PFSK-1 (cell line): ENCODE measurements around the gene UNC5B.

Experiments
- FOXP2 ChIP-seq: optimal IDR thresholded peaks from 2 replicates; pipeline ENCODE3; 2011; ENCODE audit warnings: borderline replicate concordance, control low read depth, inconsistent platforms; ENCODE audit not compliant: insufficient read depth; ENCODE audit errors: extremely low read length, extremely low read depth
- POLR2AphosphoS5 ChIP-seq: IDR thresholded peaks from 2 replicates; pipeline ENCODE4 v1.6.1; 2012; ENCODE audit warnings: low read depth, mild to moderate bottlenecking, control low read depth, low read length, moderate library complexity
- REST ChIP-seq, 2 experiments: IDR thresholded peaks; 2 replicates each; pipeline versions ENCODE4 v1.6.1 to v1.8.0; 2011 to 2012; ENCODE audit warnings: low read depth in 2 of 2, low read length in 2 of 2, control low read depth in 1 of 2, inconsistent platforms in 1 of 2, mild to moderate bottlenecking in 1 of 2, moderate library complexity in 1 of 2; ENCODE audit not compliant: insufficient read depth in 1 of 2
- SIN3A ChIP-seq: IDR thresholded peaks from 2 replicates; pipeline ENCODE4 v1.6.1; 2012; ENCODE audit warnings: mild to moderate bottlenecking, low read length, moderate library complexity, borderline replicate concordance; ENCODE audit not compliant: insufficient read depth
- TAF1 ChIP-seq: IDR thresholded peaks from 2 replicates; pipeline ENCODE4 v1.6.1; 2012; ENCODE audit warnings: low read length, control low read depth, borderline replicate concordance; ENCODE audit not compliant: insufficient read depth

UNC5B gene

GRCh38 chr10:71291528-71291900 is 79.1 kb downstream of the UNC5B start:
- TF ChIP-seq TAF1 (no peak), FOXP2 (no peak), SIN3A (no peak), REST (IDR thresholded peaks at IDR 0.05; ENCODE audit: insufficient read depth in 1 of 2, low read depth in 2 of 2, low read length in 2 of 2) (no peak), POLR2AphosphoS5 (no peak)

DNA sequence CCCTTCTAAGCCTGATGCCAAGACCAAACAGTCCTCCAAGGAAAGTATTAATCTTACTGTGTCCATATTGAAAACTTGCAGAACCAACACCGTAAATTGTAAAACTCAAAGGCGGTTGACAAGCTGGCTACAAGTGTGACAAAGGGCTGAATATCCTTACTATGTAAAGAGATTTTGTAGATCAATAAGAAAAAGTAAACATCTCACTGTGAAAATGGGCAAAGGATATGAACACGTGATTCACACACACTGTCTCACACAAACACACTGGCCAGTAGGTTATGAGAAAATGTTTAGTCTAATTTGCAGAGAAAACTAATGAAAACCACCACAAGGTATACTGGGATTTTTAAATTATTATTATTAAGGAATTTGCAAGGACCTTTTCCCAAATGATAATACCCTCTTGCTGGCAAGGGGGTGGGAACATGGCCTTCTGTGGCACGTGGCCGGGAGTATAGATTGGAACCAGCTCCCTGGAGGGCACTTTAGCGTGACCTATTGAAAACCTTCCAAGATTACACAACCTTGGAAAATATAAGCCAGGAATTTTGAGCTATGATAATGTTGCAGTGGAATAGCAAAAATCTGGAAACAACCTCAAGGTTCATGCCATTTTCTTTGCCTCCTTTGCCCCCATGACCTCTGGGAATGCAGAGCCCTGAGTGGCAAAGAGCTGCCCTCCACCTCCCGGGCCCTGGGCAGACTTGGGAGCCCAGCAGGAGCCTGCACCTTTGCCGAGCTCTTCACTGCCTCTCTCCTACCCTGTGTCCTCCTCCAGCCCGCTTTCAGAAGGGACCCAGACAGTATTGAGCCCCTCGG is 80.5 kb downstream of the UNC5B start:
- TF ChIP-seq POLR2AphosphoS5: no peak

DNA sequence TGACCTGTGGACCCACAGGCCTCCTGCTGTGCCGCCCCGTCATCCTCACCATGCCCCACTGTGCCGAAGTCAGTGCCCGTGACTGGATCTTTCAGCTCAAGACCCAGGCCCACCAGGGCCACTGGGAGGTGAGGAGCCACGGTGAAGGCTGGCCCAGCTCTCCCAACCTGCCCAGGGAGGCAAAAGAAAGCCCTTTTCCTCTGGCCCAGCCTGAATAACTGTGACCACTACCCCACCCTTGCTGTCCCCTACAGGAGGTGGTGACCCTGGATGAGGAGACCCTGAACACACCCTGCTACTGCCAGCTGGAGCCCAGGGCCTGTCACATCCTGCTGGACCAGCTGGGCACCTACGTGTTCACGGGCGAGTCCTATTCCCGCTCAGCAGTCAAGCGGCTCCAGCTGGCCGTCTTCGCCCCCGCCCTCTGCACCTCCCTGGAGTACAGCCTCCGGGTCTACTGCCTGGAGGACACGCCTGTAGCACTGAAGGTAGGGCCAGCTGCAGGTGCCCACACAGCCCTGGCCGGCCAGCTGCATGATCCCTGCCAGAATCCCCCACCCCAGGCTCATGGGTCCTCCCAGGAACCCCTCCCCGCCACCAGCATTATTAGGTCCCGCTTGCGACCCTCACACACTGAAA is 81.2 kb downstream of the UNC5B start:
- TF ChIP-seq FOXP2 (no peak), POLR2AphosphoS5 (no peak), REST (IDR thresholded peaks at IDR 0.05; ENCODE audit: insufficient read depth in 1 of 2, low read depth in 2 of 2, low read length in 2 of 2) (no peak), SIN3A (no peak), TAF1 (no peak)

DNA sequence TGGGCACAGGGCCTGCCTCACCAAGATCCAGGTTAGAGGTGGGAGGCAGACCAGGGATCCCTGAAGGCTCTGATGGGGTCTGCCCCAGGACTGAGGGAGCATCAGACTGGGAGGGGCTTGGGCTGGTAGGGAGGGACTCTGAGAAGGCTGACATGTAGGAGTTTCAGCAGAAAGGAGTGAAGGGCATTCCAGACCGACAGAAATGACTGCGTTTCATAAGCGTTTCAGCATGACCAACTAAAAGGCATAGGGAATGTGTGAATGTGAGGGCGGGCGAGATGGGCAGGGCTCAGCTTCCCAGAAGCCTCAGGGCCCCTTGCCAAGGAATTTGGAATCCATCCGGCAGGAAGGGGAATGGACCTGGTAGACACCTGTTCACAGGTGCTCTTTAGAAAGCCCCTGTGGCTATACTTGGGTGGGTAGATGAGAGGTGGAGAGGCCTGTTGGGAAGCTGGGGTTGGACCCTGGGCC is 81.8 kb downstream of the UNC5B start:
- TF ChIP-seq SIN3A (no peak), REST (IDR thresholded peaks at IDR 0.05; ENCODE audit: insufficient read depth in 1 of 2, low read depth in 2 of 2, low read length in 2 of 2) (no peak), POLR2AphosphoS5 (no peak), TAF1 (no peak), FOXP2 (no peak)

DNA sequence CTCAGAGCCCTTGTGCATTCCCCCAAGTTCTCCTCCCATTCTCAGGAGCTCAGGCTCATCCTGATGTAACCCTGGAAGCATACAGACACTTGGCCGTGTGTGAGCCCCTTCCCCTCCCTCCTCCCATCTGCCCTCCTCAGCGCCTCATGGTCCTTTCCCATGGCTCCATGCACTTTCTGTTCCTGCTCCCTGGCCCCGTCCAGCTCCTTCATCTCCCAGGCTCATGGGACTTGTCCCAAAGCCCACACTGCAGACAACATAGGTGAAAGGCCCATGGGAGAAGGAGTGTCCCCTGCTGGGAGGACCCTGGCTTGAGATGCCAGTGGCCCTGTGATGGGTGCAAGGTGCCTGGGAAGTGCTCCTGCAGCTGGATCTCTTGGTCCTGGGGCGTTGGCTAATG is 82.5 kb downstream of the UNC5B start:
- TF ChIP-seq SIN3A (no peak), TAF1 (no peak), REST (IDR thresholded peaks at IDR 0.05; ENCODE audit: insufficient read depth in 1 of 2, low read depth in 2 of 2, low read length in 2 of 2) (no peak), FOXP2 (no peak), POLR2AphosphoS5 (no peak)
